HG03378 (cell line): ENCODE results near the gene GJA9.
"Not testable (repeated sequence)": the region's sequence is repeated elsewhere in the genome, so short reads cannot be mapped to it uniquely, and the experiment has no call there.

Experiments
- ATAC-seq: cut with Tn5 transposase; IDR thresholded peaks from one replicate; pipeline ENCODE4 v1.9.1; 2021; ENCODE audit warnings: mild to moderate bottlenecking, moderate library complexity; ENCODE audit not compliant: unreplicated experiment

GJA9 gene

DNA sequence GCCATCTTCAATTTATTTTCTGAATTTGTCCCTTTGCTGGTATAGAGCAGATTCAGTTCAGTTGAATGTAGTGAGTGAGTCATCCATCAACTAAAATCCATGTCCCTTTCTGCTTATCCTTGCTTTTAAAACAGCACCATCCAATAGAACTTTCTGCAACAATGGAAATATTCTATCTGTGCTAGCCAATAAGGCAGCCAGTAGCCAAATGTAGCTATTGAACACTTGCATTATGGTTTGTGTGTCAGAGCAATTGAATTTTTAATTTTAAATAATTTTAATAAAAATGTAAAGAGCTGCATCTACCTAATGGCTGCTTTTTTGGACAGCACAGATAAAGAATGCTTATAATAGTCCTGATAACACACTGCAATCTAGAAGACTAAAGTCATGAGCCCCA is at the start of gene GJA9:
Gene GJA9 (minus strand): TSS at position 101 of the 400 bp plus-strand sequence. CDS start 5,489 bp downstream, outside the sequence.
- no peak for ATAC-seq

DNA sequence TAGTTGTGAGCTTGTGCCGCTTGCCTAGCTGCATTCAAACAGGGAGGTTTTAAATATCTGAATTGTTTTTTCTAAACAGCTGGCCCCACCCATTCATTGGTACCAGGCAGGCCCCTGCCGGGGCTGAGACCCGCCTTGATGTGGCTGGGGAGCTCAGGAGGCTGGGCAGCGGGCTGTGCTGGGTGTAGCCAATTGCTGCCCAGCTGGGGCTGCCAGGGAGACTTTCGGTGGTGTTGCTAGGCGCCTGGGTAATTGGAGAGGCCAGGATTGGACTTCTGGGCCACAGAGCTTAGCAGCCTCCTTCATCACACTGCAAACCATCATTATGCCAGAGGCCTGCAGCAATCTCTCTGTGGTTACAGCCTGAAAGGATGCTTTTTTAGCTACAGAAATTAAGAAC is 48.1 kb upstream of the GJA9 start:
- no peak for ATAC-seq

DNA sequence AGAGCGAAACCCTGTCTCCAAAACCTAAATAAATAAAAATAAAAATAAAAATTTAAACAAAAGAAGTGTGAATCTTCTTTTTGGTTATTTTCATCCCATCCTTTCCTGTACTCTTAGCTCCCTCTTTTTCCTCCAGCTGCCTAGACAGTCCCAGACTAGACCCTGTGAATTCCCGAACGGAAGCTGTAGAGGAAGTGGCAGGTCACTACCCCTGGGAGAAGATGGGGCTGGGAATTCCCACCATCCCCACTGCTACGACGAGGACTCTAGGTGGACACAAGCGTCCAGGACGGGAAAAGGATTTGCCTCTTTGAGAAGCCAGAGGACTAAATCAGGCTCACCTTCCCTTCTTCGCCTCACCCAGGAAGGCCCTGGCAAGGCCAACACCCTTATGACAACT is 47.7 kb upstream of the GJA9 start:
- ATAC-seq = no peak

DNA sequence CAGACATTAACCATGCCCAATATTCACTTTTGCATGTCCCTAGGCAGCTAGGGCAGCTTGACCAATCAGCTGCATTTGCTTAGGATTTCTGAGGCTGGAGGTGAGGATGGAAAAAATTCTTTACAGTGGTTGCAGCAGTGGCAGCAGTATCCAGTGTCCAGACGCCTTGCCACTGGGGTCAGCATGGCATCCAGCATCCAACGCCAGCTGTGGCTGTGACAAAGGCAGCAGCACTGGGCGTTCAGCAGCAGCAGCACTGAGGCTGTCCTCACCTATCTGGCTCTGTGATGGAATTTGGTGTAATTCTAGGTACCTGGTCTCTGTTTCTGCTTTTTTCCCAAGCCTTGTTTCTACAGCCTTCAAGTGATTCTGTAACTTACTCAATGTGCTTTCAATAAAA is 44.7 kb upstream of the GJA9 start:
- ATAC-seq = no peak

DNA sequence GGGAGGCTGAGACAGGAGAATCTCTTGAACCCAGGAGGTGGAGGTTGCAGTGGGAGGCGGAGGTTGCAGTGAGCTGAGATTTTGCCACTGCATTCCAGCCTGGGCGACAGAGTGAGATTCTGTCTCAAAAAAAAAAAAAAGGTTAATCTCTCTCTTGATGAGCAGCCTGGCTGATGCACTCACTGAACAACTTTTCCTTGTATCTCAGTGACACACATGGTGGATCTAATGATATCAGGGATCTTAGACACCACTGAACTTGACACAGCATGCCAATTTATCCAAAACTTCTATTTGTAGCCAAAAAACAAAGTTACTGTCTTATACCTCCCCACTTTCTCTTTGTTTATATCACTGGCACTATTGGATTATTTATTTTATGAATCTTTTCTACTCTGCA is 44.0 kb upstream of the GJA9 start:
- ATAC-seq = no peak

DNA sequence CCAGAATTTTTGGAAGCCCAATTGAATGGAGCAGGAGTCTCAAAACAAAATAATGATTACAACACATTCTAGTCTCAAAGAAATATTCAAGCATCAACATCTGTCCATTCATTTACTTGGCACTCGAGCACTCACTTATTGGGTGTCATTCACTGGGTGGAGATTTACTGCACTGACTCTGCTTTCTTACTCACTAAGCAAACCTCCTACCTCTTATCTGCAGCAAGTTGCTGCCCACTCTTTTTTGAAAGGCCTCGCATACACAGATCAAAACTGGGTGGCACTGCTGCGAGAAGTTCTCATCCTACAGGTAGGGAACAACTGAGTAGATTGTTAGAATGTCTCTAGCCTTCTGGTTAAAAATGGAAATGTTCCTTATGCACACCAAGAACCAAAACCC is 42.2 kb upstream of the GJA9 start:
- no peak for ATAC-seq

DNA sequence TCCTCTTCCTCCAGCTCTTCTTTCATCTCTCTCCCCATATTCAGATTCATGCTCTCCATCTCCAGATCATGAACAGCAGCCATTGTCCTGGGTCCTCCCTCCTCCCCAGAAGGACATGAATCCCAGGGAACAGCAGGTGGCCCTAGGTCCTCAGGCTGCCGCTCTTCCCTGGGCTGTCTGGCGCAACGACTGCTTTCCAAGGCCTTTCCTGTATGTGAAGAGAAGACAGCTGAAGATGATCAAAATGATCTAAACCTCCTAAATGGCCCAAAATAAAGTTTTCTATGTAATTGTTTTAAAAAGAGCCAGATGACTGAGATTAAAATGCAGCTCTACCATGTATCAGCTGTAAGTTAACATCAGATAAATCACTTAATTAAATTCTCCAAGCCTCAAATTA is 37.7 kb upstream of the GJA9 start:
- ATAC-seq = no peak

DNA sequence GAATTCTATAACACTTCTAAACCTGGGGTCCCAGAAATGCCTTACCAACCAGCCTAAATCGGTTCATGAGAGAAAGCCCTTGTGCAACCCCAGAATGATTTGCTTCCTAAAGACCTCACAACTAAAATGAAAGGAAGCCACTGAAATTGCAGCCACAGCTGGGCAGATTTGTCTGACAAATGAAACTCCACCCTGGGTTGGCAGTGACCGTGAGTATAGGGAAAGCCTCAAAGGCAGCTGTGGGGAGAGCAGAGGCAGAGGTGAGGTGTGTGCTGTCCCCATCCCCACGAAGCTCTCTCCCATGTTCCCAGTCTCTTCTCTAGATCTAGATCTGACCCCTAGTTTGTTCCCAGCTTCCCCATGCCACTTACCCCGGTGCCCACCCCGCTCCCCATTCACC is 37.2 kb upstream of the GJA9 start:
- no peak for ATAC-seq

DNA sequence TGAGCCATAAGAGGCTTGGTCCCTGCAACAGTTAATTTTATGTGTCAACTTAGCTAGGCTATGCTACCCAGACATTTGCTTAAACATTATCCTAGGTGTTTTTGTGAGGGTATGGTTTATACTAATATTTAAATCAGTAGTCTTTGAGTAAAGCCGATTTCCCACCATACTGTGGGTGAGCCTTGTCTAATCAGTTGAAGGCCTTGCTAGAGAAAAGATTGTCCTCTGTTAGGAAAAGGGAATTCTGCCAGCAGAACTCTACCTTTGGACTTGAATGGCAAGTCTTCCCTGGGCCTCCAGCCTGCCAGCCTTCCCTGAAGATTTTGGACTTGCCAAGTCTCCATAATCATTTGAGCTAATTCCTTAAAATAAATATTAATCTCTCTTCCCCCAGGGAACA is 36.4 kb upstream of the GJA9 start:
- ATAC-seq = no peak

DNA sequence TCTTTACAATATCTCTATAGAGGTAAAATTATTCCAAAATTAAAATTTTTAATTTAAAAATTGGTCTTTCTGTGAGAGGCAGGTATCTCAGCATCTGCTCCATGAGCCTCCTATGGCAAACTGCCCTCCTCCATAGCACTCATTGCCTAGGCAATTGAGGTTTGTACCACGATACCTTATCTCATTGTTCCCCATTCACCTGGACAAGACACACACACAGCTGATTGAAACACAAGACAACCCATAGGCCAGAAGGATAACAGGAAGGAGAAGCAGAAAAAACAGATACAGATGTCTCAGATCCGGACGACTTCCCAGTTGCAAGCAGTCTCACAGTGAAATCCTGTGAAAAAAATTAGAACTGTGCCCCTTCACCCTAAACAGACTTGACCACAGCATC is 36.0 kb upstream of the GJA9 start:
- no peak for ATAC-seq

DNA sequence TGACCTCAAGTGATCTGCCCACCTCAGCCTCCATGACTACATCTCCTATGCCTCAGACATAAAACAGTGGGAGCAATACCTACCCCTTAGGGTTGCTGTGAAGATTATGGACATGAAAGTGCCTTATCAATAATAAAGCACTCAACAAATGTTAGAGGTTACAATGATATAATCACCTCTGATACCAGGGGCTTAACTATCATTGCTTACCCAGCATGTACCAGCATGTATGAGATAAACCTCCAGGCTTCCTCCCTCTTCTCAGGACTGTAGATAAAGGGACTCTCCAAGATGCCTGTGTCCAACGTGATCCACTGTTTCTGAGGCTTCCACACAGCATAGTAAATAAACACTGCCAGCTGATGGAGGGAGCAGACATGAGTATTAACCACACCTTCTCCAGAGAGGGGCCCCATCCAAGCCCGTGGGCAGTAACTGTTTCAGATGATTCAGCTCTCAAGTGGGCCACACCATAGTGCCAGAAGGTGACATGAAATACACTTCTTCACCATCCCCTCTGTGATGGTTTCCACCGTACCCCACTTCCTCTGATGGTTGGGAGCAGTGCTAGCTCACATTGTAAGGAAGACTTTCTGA is 34.1 kb upstream of the GJA9 start:
- ATAC-seq = no peak

DNA sequence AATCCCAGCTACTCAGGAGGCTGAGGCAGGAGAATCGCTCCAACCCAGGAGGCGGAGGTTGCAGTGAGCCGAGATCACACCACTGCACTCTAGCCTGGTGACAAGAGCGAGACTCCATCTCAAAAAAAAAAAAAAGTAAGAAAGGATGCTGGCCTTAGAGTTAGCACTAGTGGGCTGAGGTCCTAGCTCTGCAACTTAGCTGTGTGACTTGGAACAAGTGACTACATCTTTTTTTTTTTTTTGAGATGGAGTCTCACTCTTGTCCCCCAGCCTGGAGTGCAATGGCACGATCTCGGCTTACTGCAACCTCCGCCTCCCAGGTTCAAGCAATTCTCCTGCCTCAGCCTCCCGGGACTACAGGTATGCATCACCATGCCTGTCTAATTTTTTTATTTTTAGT is 33.5 kb upstream of the GJA9 start:
- ATAC-seq = not testable (repeated sequence)

DNA sequence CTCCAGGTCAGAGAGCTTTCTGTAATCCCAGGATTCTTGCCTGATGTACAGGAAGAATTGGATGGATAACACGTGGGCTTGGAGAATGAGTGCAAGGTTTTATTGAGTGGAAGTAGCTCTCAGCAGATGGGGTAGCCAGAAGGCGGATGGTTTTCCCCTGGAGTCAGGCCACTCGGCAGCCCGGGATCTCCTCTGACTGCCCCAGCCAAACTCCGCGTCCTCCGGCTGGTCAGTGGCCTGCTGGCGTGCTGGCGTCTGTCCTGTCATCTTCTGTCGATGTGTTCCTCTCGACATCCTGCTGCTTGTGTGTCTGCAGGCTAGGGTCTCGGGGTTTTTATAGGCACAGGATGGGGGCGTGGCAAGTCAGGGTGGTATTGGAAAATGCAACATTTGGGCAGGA is 27.4 kb upstream of the GJA9 start:
- no peak for ATAC-seq

DNA sequence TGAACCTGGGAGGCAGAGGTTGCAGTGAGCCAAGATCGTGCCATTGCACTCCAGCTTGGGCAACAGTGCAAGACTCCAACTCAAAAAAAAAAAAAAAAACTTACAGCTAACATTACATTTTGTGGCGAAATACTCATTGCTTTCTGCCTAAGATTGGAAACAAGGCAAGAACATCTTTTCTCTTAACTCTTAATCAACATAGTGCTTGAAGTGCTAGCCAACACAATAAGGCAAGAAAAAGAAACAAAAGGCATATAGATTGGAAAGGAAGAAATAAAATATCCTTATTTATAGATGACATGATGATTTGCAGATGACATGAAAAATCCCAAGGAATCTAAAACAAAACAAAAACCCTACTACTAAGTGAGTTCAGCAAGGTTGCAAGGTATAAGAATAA is 24.6 kb upstream of the GJA9 start:
- no peak for ATAC-seq

DNA sequence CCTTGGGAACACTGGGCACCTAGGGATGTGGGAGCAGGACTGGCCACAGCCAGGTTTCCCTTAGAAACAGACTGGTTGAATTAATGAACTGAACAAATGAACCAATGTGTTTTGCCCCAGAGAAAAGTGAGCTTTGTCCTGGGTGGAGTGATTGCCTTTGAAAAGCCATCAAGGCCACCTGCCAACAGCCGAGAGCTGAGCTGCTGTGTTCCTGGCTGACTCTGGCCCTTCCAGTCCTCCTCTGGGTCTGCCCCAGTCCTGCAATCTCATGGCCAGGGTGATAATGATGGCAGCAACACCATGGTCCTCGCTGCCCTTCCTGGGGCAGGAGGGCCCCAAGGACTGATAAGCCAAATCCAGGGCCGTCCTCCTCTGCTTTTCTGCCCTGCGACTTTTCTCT is 18.2 kb upstream of the GJA9 start:
- ATAC-seq = no peak

DNA sequence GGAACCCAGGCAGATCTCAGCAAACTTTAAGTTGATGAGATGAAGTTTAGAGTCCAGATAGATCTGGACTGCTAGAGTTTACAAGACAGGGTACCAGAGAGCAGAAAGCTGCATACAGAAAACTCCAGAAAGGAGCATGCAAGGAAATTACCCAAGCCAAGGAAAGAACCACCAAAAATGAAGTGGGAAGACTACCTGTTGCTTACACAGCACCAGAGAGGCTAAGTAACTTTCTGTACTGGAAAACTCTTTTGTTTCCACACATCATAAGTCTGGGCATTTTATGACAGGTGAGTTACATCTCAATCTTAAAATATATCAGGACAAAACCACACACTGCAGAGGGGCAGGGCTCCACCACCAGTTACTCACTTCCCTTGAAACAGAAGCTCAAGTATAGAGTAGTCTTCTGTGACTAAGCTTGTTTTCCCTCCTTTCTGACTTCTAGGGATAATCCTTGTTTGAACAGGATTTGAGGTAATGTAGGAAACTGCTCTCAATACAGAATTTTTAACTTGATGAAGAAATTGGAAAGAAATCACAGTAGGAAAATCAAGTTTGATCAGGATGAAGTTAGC is 17.4 kb upstream of the GJA9 start:
- no peak for ATAC-seq

DNA sequence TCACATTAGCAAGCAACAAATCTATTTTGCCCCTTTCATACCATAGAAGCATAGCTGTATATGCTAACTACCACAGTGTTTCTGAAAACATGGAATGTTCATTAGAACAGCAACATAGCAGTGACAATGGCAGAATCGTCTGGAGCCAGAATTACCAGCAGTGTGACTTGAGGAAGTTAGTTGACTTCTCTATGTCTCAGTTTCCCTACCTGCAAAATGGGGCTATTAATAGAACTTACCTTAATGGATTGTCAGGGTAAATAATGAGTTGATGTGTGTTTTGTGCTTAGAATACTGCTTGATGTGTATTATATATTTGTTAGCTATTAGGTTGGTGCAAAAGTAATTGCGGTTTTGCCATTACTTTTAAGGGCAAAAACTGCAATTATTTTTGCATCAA is 14.8 kb upstream of the GJA9 start:
- ATAC-seq = no peak

DNA sequence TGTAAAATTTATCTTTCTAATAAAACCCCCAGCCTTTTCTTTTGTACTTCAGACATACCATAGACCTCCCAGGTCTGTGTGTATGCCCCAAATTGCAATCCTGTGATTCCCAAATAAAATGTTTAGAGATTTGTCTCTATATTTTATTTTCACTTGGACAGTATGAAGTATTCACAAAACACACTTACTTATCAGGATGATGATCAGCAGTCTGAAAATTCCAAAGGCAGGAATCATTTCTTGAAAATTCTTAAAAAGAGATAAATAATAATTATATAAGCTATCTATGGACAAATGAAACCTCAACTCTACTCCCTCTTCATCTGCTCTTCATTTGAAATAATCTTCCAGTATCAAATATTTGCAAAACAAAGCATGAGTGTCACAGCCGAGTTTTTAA is 11.6 kb upstream of the GJA9 start:
- no peak for ATAC-seq

DNA sequence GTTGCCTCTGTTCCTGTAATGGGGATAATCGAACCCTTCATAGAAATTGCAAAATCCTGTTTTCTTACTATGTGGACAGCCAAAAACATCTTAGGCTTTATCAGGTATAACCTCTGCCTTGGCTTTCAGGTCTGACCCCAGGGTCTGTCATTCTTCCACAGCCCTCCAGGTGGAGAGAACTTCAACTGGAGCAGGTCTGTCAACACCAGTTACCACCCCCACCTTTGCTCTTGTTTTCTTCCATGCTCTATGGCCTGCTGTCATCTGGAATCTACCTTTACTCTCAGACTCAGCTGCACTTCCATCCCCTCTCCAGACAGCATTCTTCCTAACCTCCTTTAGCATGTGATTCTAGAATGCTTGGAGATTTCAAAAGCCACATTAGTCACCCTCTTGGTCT is 10.4 kb upstream of the GJA9 start:
- ATAC-seq = no peak

DNA sequence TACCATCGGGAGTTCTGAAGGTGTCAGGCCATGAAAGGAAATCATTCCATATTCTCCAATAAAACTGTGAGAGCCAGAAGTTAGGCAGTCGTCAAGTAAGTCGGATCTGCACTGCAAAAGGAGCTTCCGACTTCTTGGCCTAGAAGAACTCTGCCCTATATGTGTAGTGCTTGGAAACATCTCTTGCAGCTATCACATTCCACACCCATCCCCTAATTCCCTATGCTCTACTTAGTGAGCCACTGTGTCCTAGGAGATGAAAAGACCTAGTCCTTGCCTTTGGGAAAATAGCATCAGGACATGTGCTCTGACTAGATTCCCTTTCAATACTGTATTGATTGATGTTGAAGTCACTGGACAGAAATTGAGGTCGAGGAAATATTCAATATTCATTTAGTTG is 8.2 kb upstream of the GJA9 start:
- ATAC-seq = no peak

DNA sequence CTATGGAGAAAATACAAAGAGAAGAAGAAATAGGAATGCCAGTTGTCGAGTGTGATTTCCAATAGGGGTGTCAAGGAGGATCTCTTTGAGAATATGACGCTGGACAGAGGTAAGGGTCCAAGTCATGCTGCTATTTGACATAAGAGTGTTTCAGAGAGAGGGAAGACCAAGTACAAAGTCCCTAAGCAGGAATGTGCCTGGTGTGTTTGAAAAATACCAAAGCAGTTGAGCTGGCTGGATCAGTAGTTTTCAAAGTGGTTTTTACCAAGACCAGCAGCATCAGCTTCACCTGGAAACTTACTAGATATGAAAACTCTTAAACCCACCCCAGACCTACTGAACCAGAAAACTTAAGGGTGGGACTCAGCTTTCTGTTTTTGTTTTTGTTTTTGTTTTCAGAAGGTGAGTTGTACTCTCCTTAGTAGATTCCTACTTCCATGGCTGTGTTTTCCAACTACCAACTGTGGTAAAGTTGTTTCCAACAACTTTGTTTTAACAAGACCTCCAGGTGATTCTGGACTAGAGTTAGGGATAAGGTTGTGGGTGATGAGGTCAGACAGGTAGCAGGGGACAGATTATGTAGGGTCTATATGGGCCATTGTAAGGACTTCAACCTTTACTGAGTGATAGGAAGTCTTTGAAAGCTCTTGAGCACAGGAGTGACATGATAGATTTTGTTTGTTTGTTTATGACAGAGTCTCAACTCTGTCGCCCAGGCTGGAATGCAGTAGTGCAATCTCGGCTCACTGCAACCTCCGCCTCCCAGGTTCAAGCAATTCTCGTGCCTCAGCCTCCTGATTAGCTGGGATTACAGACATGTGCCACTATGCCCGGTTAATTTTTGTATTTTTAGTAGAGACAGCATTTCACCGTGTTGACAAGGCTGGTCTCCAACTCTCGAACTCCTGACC is 7.3 kb upstream of the GJA9 start:
- no peak for ATAC-seq

DNA sequence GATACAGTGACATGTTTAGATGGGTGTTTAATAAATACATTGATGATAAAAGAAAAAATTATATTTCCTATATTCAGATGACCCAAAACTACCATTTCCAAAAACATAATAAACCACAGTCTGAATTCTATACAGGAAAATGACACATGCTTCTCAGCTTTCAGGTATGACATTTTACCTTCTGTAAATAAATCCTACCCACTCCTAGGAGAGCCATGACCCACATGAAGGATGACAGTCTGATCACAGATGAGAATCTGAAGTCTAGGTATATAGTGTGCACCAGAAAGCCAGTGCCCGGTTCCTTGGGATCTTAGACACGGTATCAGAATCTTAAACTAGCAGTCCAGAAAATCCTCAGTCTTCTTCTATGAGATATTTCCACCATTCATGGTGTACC is 3.7 kb upstream of the GJA9 start:
- ATAC-seq = no peak
